ENCODE data around the gene CRMP1.

CRMP1 gene

GRCh38 chr4:5893004-5893580 is at the start of gene CRMP1:
Gene CRMP1, minus strand, starts transcription at chr4:5893086. Its CDS starts 117 bp downstream, at chr4:5892969.
- DNase-seq = no peak

DNA sequence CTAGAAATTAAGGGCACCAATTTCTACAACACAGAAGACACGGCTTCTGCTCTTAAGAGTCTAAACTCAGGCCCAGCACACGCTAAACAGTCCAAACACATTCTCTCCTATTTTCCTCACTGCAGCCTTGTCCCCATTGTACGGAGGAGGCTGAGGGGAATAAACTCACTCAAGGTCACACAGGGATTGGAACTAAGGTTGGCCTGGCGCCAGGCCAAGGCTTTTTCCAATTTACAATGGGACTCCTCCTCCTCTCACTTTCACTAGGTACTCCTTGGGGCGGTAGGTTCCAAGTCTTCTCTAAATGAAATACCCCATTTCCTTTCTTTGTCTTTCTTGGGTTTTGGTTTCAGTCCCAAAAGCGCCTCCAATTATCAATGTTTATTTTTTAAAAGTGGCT is 48.7 kb upstream of the CRMP1 start:
- no peak for DNase-seq

DNA sequence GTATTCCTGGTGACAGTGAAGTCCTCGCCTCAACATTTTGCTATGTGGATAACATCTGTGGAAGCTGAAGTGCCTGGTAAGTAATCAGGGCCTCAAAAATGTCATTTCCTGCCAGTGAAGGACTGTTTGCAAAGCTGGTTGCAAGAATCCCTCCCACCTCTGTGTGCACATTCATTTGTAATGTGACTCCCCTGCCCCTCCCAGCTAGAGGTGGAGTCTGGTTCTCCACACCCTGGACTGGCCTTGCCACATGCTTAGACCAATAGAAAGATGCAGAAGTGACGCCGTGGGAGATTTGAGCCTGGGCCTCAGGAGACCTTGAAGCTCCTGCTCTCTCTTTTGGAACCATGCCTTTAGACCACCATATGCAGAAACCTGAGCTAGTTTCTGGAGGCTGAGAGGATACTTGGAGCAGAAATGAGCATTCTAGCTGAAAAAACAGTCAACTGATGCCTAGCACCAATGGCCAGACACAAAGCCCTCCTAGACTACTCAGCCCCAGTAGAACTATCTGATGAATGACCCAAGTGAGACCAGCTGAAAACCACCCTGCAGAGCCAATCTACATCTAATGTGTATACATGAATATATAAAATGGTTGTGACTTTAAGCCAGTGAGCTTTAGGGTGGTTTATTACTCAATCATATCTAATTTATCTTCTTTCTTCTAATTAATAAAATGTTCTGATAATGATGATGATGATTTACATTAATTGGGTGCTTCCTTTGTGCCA is 47.8 kb upstream of the CRMP1 start:
- DNase-seq = peak; percentile 79

DNA sequence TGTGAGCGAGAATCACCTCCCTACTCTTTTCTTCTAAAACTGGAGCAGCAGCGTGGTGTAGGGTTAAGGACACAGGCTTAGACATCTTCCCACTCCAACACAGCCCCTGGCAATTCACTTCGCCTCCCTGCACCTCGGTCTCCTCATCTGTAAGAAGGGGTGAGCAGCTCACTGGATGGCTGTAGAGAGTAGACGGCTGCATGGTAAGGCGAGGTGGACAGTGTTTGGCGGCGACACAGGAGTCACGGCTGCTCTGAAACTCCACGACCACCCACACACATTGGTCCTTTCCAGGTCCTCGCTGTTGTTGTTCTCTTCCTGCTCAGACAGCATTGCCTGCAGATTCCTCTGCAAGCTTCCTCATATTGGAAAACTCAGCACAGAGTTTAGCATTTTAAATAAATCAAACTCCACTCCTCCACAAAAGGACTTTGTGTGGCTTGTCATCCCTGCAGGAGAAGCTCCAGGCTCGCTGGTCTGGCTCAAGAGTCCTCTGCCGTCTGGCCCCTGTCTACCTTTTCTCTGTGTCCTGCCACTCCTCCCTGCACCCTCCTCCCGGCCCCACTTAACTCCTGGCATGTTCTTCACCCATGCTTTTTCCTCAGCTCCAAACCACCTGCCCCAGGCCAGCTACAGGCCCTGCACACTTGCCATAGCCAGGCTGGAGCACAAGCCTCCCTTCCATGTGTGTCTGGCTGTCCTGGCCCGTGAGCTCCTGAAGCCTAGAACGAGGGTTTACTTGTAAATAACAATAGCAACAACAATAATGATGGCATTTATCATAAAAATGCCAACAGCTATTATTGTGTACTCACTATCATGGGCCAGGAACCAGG is 41.3 kb upstream of the CRMP1 start:
- DNase-seq = no peak

DNA sequence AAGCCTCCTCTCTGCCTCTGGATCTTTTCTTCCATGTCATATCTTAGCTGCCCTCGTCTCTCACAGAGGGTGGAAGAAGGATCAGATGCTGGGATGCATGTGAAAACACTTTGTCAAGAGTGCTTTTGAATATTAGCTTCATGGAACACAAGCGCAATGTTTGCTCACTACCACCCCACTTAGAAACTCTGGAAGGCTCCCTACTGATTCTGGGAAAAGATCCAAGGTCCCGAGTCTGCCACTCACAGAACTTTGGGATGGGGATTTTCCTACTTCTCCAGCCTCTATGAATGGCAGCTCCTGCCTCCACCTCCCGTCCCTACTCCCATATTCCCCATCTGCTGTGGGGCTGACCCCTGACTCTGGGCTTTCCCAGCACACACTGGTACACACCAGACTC is 40.2 kb upstream of the CRMP1 start:
- DNase-seq = peak; percentile 27

DNA sequence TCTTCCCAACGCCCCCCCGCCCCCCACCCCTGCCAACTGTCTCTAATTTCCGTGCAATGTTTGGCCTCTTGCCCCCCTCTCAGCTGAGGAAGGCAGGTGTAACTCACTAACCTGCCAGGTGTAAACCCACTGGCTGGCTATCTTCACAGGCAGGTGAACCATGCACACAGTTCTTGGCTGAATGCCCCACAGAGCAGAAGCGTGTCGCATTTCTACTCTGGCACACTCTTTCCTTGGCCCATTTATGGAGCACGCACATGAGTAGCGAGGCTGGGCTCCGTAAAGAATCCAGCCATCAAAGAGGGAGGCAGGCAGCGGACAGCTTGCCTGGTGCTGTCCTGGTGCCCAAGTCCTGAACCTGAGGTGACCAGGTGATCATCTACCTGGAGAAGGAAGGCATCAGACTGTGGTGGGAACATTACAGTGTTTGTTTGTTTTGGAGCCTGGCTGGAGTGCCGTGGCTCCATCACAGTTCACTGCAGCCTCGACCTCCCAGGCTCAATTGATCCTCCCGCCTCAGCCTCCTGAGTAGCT is 39.2 kb upstream of the CRMP1 start:
- peak; percentile 75 for DNase-seq

GRCh38 chr4:5931526-5931925 is 38.6 kb upstream of the CRMP1 start:
- DNase-seq = no peak

DNA sequence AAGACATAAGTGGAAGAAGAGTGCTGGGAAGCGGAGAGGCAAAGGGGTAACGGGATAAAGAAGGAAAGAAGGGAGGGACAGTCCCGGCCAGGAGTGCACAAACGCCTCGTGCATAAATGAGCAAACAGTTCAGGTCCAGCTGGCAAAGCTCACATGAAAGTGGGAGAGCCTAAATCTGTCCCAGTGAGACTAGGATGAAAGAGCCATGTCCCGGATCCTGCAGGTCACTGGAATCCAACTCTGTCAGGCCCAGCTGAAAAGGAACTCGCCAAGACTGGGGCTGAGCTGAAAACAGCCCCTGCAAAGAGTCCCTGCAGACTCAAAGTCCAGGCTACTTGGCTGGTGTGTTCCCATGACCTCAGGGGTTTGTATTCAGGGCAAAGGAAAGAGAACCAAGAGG is 38.0 kb upstream of the CRMP1 start:
- DNase-seq = no peak

DNA sequence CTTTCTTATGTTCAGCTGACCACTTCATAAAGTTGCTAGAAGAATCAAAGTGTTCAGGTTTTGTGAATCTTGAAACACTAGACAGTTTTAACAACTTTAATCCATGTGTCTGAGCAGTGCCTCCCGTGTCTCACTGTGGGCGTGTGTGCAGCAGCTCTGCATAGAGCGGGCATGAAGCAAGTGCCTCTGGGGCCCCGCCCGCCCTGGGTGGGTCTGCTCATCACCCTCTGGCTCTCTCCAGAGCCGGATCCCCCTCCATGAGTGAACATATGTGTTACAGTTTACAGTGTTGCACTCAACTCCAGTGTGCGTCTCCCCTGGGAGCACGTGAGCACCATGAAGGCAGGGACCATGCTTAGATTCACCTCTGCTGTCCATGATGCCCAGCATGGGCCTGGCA is 37.6 kb upstream of the CRMP1 start:
- no peak for DNase-seq

DNA sequence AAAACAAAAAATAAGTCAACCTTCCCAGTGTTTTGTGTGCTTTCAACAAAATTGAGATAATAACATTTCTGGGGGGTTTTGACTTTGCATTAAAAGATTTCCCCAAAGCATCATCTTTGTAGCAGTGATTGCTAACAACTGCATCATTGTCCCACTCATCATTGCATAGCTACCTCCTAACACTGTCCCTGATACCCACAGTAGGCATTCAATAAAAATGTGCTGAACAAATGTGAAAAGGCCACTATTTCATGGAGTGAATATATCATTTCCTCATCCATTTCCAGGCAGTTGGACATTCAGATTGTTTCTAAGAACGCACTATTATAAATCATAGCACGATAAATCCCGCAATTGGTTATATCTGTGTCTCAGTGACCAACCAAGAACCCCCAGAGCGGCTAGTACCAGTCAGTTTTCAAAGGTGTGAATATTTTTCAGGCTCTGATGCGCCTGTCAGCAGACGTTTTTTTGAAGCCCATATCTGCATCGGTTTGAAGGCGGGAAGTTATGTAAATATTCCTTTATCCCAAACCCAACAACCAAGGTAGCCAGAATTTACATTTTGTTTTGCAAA is 36.0 kb upstream of the CRMP1 start:
- DNase-seq = no peak

DNA sequence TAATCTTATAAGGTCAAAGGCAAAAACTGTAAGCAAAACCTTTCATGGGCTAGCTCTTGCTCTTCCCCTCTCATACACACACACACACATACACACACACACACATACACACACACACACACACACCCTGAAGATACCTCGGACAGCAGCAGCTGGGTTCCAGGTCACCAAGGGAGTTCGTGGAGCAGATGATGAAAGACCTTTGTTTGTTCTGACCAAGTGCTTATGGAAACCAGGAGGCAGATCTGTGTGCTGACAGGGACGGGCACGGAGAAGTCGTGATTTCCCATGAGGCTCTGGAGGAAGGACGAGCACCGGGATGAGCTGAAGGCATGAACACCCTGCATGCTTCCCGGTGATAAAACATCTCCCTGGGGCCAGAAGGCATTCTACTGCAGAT is 35.4 kb upstream of the CRMP1 start:
- peak; percentile 41 for DNase-seq

- DNase-seq = no peak
These were observed 34.9 kb upstream of the CRMP1 start for GRCh38 chr4:5927747-5928146.

DNA sequence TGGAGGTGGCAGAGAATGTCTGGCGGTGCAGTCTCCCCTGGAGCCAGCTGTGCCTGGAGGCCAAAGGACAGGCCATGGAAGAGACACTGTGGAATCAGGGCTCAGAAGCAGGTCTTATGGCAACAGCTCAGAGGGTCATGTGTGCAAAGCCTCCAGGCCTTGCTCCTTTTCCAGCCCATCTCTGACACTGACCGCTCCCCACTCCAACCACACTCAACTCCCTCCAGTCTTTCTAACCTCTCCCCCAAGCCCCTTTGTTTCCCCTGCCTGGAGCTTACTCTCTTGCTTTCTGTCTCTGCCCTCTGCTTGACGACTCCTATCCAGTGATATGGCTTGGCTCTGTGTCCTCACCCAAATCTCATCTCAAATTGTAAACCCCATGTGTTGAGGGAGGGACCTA is 34.2 kb upstream of the CRMP1 start:
- no peak for DNase-seq

- no peak for DNase-seq
These were observed 33.7 kb upstream of the CRMP1 start for GRCh38 chr4:5926598-5926997.

GRCh38 chr4:5925419-5926200 is 32.7 kb upstream of the CRMP1 start:
- DNase-seq = no peak

DNA sequence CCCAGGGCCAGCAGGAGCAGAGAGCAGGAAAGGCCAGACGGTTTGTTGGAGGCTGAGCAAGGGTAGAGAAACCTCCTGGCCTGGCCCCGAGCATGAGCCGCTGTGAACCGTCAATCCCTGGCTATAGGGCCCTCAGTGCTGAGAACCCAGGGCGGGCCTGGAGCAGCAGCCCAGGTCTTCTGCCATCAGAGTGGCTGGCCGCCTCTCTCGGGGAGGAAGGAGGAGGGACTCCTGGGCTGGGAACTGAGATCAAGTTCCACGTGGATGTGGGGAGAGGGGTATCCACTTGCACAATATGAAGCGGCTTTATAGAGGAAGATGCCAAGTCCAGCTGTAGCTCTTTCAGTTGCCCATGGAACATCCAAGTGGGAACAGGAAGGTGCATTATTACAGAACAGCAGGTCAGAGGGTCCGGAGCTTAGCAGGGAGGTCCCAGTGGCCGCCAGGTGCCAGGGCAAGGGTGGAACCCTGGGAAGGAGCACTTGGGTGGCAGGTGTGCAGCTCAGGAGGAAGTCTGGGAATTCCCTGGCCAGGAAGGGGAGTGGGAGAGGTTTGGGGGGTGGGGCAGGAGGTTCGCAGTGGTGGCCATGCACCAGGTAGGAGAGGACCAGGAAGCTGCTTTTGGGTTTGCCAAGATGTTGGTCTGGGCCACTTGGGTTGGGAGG is 31.7 kb upstream of the CRMP1 start:
- DNase-seq = no peak

DNA sequence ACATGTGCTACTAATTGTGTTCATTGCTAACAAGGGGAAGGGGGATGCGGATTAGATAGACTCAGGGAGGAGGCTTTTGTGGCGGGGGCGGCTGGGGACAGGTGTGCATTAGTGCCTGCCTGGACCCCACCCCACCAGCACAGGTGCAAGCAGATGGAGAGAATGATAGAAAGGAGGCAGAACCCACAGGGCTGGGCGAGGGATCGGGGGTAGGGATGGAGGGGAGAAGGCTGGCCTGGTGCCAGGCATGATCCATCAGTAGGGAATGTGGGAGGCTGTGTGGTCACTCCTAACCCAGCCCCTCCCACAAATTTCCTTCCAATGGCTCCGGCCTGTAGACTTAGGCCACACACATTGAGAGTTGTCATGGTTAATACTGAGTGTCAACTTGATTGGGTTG is 30.5 kb upstream of the CRMP1 start:
- no peak for DNase-seq

GRCh38 chr4:5922556-5922955 is 29.7 kb upstream of the CRMP1 start:
- DNase-seq = no peak

DNA sequence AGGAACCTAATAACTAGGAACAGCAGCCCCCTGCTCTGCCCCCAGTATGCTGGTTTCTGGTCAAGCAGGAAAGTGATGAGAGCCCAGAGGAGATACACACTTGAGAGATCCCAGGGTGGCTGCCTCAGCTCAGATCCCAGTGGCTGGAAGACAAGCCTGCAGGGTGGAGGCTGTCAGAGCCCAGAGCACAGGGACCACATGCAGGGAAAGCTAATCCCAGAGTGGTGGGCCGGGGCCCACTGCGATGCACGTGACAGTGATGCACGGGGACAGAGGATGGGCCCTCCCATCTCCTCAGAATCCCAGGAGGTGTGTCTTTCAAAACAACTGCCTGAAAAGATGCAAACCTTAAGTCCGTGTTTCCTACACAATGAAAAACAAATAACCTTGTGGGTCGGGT is 29.1 kb upstream of the CRMP1 start:
- DNase-seq = no peak

- DNase-seq = no peak
These were observed 28.5 kb upstream of the CRMP1 start for GRCh38 chr4:5921101-5921980.

- DNase-seq = no peak
These were observed 26.7 kb upstream of the CRMP1 start for GRCh38 chr4:5919571-5919970.
